ENCODE results near the gene MADCAM1. TPM values are rescaled to one million over a fixed set of nuclear protein-coding genes. Genes with fewer than 3 reads are reported as not detected.

Gene MADCAM1
- total and polyA plus RNA-seq, 2 donors from 2014 or later, result 0.50 to 0.77 TPM

DNA sequence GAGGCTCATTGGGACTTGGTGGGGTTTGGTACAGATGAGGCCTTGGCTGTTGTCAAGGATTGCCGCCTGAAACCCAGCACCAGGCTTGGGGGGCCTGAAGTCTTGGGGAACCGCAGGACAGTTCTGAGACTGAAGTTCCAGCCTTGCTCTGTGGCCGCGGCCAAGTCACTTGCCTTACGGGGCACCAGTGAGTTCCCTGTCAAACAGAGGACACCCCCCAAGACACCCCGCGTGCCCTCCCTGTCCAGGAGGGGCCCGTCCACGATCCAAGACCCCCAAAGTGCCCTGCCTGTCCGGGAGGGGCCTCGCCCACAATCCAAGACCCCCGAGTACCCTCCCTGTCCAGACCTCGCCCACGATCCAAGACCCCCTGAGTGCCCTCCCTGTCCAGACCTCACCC is 37.8 kb downstream of the MADCAM1 start:
- DNase-seq (peak in 1 of 5 donors; percentile 78), FAIRE-seq (no peak)
- no peak overlapping the region for H3K27ac ChIP-seq (ENCODE audit: low read depth in 2 of 2, low read length in 2 of 2)
- TF ChIP-seq, protein P1, sequence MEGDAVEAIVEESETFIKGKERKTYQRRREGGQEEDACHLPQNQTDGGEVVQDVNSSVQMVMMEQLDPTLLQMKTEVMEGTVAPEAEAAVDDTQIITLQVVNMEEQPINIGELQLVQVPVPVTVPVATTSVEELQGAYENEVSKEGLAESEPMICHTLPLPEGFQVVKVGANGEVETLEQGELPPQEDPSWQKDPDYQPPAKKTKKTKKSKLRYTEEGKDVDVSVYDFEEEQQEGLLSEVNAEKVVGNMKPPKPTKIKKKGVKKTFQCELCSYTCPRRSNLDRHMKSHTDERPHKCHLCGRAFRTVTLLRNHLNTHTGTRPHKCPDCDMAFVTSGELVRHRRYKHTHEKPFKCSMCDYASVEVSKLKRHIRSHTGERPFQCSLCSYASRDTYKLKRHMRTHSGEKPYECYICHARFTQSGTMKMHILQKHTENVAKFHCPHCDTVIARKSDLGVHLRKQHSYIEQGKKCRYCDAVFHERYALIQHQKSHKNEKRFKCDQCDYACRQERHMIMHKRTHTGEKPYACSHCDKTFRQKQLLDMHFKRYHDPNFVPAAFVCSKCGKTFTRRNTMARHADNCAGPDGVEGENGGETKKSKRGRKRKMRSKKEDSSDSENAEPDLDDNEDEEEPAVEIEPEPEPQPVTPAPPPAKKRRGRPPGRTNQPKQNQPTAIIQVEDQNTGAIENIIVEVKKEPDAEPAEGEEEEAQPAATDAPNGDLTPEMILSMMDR (IDR thresholded peaks at IDR 0.05; ENCODE audit: borderline replicate concordance, extremely low read depth, insufficient read depth), result no peak
- H3K27me3 ChIP-seq (ENCODE audit: control insufficient read depth, insufficient read depth, low read length), result no peaks in the 10 kb centered on the region
- intact Hi-C loops (cut with DNase I), result no loop called here
- H3K36me3 ChIP-seq (ENCODE audit: control insufficient read depth in 2 of 3, insufficient read depth in 3 of 3, low read length in 3 of 3), result peaks cover 0 to 14% (median 5%) of the 10 kb centered on the region in 3 donors
- H3K4me1 ChIP-seq (ENCODE audit: control insufficient read depth in 2 of 3, insufficient read depth in 2 of 3, low read depth in 1 of 3, low read length in 3 of 3), result peaks cover 0 to 17% (median 3%) of the 10 kb centered on the region in 3 donors
- H3K4me3 ChIP-seq (ENCODE audit: low read length in 3 of 3), result peak overlapping the region in 1 of 3 donors; percentile 64
- H3K9ac ChIP-seq (ENCODE audit: low read length in 3 of 3), result peak overlapping the region in 1 of 3 donors; percentile 70
- H3K9me3 ChIP-seq (ENCODE audit: control insufficient read depth in 2 of 3, insufficient read depth in 1 of 3, low read length in 3 of 3), result no peaks in the 10 kb centered on the region

DNA sequence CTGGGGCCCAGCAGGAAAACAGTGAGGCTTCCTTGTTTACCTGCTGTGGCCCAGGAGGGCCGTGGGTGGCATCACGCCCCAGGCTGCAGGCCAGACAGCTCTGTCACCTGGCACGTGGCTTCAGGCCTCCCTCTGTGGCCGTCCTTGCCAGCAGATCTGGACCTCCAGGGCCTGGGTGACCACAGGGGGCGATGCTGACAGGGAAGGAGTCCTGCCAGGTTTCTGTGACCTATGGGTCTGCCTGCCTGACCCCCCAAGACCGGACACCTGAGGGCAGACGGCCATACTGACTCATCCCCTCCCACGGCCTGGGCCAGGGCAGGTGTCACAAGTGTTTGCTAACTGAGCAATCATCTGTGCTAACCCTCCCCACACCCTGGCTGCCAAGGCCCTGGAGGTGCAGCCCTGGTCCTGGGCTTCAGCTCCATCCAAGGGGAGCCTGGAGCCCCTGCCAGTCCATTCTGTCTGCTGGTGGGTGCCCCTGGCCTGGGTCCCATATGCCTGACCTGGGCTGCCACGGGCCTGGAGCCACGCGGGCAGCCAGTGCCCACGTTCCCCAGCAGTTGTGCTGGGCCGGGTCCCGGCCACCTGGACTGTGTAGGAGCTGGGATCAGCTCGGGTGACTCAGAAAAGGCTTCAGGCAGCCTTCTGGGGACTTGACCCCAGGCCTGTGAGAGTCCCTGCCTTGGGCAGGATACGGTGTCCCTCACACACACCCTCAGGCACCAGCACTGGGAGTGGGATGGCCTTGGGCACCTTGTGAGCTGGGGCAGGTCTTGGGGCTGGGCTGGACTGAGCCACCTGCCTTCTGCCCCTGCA is 38.9 kb downstream of the MADCAM1 start:
- Histone ChIP-seq H3K27ac (ENCODE audit: low read depth in 2 of 2, low read length in 2 of 2) (no peak overlapping the region), H3K36me3 (ENCODE audit: control insufficient read depth in 2 of 3, insufficient read depth in 3 of 3, low read length in 3 of 3) (peaks cover 0 to 14% (median 5%) of the 10 kb centered on the region in 3 donors), H3K9me3 (ENCODE audit: control insufficient read depth in 2 of 3, insufficient read depth in 1 of 3, low read length in 3 of 3) (no peaks in the 10 kb centered on the region), H3K4me1 (ENCODE audit: control insufficient read depth in 2 of 3, insufficient read depth in 2 of 3, low read depth in 1 of 3, low read length in 3 of 3) (peaks cover 0 to 17% (median 3%) of the 10 kb centered on the region in 3 donors), H3K27me3 (ENCODE audit: control insufficient read depth, insufficient read depth, low read length) (no peaks in the 10 kb centered on the region), H3K9ac (ENCODE audit: low read length in 3 of 3) (no peak overlapping the region), H3K4me3 (ENCODE audit: low read length in 3 of 3) (no peak overlapping the region)
- DNase-seq (peak in 1 of 5 donors; percentile 75), FAIRE-seq (no peak)
- TF ChIP-seq, protein P1 (IDR thresholded peaks at IDR 0.05; ENCODE audit: borderline replicate concordance, extremely low read depth, insufficient read depth), result no peak
- intact Hi-C loops (cut with DNase I), result no loop called here

DNA sequence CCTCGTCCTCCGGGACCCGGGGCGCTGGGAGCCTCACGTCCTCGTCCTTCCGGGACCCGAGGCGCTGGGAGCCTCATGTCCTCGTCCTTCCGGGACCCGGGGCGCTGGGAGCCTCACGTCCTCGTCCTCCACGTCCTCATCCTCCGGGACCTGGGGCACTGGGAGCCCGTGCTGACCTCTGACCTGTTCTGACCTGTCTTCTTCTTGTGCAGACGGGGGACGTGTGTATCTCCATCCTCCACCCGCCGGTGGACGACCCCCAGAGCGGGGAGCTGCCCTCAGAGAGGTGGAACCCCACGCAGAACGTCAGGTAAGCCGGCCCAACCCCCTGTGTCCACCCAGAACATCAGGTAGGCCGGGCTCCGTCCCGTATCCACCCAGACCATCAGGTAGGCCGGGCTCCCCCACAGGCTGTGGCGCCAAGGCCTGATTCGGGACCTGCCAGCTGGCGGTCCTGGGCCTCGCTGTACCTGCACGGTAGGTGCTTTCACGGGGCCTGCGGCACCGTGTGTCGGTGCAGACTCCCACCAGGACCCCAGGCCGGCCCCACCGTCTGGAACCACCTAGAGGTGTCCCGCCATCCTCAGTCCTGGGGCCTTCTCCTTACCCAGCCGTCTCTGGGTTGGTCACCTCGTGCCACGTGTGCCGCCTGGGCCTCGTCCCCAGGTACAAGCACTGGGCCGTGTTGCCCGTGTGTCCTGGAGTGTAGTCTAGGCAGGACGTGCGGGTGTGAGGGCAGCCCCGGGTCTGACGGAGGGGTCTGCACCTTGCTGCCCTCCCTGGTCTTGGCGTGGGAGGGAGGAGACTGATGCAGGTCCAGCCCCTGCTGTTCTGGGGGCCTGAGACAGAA is 40.0 kb downstream of the MADCAM1 start:
- Histone ChIP-seq H3K9ac (ENCODE audit: low read length in 3 of 3) (no peak overlapping the region), H3K4me1 (ENCODE audit: control insufficient read depth in 2 of 3, insufficient read depth in 2 of 3, low read depth in 1 of 3, low read length in 3 of 3) (peaks cover 0 to 17% (median 0%) of the 10 kb centered on the region in 3 donors), H3K4me3 (ENCODE audit: low read length in 3 of 3) (no peak overlapping the region), H3K9me3 (ENCODE audit: control insufficient read depth in 2 of 3, insufficient read depth in 1 of 3, low read length in 3 of 3) (no peaks in the 10 kb centered on the region), H3K36me3 (ENCODE audit: control insufficient read depth in 2 of 3, insufficient read depth in 3 of 3, low read length in 3 of 3) (peaks cover 0 to 15% (median 5%) of the 10 kb centered on the region in 3 donors), H3K27me3 (ENCODE audit: control insufficient read depth, insufficient read depth, low read length) (no peaks in the 10 kb centered on the region), H3K27ac (ENCODE audit: low read depth in 2 of 2, low read length in 2 of 2) (no peak overlapping the region)
- FAIRE-seq, result no peak
- intact Hi-C loops (cut with DNase I), result no loop called here
- TF ChIP-seq, protein P1 (IDR thresholded peaks at IDR 0.05; ENCODE audit: borderline replicate concordance, extremely low read depth, insufficient read depth), result no peak
- peak in 1 of 5 donors; percentile 73 for DNase-seq

Data from kidney (tissue), 14 donors.